Fibroblast of skin of left biceps (primary cell): Measurements from ENCODE around the gene UPF2.

Experiments
- DNase-seq, 2 experiments: peaks; one replicate each; pipeline ENCODE4 v3.0.0-alpha.2; 2013; ENCODE audit warnings: low read depth in 2 of 2

The UPF2 gene

DNA sequence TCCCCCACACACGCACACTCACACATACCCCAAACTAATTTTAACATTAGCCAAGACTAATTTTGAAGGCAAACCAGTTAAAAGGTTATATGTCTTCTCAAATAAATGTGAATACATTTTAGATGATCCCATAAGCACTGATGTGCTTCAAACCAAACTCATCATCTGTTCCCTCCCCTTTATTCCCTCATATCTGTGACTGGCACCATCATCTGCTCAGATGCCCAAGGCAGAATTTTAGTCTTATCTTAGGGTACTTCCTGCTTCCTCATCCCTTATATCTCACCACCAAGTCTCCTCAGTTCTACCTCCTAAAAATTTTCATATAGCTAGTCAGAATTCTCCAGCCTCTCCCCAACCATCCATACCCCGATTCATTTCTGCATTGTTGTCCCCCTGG lies 80.4 kb downstream of the UPF2 start:
- no peak for DNase-seq

DNA sequence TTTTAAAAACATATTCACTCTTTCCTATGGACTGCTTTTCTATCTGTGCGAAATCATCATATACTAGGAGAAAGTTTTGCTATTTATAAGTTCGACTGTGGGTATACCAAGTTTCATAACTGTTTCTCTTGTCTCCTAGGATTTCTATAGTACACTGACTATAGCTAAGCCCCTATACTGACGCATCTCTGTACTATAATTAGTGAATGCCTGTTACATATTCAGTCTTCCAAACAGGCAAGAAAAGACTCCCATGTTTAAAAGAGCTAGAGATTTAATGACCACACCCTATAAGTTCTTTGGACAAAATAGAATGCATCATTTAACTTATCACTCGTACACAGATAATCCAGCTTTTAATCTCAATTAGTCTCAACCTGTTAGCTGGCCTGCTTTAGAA lies 80.8 kb downstream of the UPF2 start:
- no peak for DNase-seq

DNA sequence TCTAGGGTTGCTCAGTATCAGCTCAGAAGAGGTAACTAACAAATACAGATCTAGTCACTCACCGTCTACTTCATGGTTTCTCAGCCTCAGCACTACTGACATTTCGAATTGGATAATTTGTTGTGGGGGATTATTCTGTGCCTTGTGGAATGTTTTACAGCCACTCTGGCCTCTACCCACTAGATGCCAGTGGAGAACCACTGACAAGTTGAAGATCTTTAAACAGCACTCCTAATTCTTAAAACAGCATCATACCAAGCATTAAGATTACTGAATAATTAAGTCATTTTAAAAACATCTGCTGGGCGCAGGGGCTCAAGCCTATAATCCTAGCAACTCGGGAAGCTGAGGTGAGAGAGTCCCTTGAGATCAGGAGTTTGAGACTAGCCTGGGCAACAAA lies 82.6 kb downstream of the UPF2 start:
- no peak for DNase-seq

DNA sequence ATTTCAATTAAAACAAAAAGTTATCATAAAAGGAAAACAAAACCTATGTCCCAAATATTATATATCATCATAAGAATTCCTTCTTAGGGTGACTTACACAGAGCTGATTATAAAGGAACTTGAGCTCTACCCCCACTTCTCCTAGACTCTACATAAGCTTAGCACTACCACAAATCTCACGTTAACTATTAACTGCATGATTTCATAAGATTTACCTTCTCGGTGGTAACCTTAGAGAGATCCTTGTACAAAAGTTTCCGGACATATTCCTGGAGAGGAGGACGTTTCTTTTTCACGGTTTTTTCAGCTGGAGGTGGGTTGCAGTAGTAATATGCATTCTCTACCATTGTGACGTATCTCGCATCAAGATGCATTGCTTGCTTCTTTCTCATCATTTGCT lies 83.7 kb downstream of the UPF2 start:
- DNase-seq: no peak

DNA sequence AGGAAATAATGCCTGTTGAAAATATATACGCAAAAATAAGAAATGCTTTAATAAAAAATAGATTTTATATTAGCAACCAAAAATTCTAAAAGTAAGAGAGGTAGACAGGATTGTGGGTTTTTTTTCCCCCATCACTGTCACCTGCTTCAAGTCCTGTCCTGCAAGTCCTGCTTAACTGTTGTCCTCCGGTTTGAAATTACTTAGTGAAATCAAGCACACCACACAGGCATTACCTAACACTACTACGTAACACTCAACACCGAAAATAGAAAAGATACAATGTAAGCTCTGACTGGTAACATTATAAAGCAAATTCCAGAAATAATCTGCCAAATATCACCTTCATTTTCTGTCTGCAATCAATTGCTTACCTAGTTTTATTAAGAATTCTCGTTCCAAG lies 90.9 kb downstream of the UPF2 start:
- DNase-seq: no peak

DNA sequence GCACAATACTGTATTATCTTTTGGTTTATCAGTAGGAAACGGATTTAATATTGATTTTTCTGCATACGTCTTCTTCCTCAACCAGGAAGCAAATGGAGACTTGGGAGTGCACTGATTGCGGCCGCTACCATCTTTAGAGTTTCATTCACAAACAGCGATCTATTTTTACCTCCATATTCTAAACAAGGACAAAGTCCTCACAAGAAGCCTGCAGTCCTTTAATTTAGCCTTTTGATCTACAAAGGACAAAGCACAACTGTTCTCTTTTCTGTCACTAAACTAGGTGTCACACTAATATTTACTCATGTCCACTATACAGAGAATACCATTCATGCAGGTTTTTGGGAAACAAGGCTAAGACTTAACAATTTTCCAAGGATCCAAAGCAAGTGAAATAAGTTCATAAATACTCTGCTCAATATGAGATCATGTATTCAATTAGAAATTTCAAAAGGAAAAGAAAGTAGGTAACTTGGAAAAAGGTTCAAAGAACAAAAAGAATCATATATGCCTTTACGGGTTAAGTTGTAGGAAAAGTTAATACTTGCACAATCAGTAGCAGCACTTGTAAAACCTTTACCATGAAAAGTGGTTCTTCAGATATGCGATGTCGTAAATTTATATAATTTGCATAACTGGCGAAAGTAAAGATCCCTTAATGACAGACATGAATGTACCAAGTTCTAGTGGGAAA lies 92.1 kb downstream of the UPF2 start:
- DNase-seq: no peak

DNA sequence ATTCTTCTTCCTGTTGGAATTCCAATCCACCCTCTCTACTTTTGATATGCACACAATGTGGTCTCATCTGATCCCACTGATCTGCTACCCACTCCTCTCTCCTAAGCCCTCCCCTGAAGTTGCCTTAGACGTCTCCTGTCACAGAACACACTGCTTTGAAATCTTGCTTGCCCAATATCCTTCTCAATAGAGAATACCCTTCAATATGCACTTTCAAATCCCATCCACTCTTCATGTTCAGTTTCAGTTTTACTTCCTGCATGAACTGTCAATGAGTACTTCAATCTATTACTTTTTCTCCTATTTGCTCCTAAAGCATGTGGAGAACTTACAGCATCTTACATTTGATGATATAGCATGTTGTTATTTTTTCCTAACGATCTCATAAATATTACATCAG lies 93.5 kb downstream of the UPF2 start:
- DNase-seq: no peak

DNA sequence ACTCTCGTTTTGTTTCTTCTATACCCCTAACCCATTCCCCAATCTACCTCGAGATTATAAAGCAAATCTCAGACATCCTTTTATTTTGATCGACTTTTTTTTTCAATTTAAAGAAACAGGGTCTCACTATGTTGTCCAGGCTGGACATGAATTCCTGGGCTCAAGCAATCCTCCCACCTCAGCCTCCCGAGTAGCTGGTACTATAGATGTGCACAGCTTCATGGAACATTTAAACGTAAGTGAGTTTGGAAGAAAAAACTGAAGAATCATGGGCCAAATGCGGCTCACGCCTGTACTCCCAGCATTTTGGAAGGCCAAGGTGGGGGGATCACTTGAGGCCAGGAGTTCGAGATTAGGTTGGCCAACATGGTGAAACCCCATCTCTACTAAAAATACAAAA lies 96.0 kb downstream of the UPF2 start:
- no peak for DNase-seq

DNA sequence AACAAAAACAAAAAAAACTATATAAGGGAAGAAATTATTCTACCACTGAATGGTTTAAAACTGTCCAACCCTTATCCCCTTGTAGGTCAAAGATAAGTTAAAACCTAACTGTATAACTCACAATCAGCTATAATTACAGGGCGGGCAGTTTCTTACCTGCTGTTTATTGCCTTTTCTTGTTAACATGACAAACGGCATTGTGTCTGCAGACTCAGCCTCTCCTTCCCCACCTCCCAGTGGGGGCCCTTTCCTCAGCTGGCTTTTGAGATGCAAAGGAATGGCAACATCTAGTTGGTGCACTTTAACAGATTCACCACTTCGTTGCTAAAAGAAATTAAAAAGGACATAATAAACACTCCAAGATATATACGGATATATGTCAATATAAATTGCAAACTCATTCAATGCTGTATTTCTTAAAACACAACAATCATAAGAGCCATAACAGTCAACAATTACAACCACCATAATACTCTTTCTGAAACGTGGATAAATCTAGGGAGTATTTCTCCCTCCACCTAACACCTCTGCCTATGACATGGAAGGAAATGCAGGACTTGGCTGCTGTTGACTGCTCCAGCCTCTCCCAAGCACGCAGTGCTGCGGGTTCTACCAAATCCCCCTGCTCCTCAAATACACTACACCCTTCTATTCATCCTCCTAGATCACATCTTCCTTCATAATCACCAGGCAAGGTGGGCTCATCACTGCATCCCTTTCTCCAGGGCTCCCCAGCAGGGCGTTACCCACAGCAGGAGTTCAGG lies 106.0 kb downstream of the UPF2 start:
- DNase-seq: no peak

DNA sequence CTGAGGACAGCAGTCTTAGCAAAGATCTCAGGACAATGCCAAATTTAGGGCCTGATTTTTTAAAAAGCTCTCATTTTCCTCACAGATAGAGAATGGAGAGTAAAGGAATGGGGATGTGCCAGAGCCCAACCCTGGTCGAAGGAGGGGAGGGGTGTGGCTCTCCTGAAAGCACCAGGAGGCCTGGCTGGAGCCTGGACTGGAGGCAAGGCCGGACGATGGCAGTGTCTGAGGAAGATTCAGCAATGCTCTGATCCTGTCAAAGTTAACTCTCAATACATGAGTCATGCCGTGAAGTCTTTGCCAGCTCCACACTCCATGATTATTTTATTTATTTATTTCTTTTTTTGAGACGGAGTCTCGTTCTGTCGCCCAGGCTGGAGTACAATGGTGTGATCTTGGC lies 108.3 kb downstream of the UPF2 start:
- DNase-seq: no peak

DNA sequence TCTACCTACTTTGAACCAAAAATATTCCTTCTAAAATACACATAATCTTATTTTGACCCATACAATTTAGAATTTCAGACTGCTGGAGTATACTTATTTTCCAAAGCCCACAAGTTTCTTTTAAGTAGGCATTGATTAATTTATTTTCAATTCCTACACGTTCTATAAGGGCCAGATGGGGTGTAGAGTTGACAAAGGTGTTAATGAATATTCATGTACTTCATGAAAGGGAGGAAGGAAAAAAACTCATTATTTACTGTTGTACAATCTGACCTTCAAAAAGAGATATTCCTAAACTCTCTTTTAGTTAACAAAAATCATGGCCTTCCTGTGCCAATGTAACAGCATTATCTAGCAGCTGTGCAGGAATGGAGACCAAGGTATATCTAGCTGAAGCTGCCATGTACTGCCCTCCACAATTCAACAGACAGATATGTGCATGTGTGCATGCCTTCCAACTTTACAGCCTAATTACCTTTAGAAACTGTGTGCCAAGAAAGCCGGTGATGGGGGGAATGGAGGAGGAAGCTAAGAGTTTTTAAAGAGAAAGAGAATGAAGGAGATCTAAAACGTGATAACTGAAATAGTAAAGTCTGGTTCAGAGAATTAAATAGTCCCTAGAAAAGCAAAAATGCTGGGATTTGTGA lies 108.9 kb downstream of the UPF2 start:
- no peak for DNase-seq

DNA sequence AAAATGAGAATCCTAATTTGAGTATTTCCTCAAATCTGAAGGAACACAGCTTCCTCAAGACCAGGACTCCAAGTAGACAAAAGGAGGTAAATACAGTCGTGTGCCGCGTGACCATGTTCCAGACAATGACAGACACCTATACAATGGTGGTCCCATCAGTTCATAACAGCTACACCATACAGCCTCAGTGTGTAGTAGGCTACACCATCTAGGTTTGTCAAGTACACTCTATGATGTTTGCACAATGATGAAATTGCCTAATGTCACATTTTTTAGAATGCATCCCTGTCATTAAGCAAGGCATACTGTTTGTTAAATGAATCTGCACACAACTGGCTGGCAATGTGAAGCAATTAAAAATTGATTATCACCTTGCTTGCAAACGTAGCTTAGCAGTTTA lies 111.6 kb downstream of the UPF2 start:
- DNase-seq: no peak

DNA sequence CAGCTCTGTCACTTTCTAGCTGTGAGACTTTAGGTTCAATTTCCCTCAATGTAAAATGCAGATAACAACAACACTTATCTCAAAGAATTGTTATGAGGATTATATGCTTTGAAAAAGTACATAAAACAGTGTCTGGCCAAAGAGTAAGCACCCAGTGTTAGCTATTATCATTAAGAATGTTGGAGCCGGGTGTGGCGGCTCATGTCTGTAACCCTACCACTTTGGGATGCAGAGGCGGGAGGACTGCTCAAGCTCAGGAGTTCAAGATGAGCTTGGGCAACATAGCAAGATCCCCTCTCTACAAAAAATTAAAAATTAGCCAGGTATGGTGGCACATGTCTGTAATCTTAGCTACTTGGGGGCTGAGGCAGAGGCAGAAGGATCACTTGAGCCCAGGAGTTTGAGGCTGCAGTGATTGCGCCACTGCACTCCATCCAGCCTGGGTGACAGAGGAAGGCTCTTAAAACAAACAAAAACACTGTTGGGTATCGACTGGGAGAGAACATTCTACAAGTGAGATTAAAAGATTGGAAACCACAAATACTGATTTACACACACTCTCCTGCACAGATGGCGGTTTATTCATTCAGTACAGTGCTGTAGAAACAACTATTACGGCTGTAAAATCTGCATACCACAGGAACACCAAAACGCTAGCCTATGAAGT lies 112.2 kb downstream of the UPF2 start:
- no peak for DNase-seq

DNA sequence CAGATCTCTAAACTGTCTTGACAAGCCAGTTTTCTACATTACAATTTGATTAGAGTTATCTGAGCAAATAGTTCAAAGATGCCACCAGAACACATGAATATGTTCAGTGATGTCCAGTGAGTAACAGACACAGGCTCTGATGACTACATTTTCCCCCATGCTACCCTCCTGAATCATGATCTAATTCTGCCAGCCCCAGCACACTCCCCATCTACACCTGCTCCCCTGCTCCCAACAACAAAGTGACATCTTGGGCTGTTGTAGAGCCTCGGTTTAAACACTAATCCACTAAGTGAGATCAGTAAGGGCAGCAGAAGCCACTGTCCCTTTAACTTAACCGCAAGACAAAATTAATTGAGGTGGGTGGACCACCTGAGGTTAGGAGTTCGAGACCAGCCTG lies 114.9 kb downstream of the UPF2 start:
- no peak for DNase-seq

DNA sequence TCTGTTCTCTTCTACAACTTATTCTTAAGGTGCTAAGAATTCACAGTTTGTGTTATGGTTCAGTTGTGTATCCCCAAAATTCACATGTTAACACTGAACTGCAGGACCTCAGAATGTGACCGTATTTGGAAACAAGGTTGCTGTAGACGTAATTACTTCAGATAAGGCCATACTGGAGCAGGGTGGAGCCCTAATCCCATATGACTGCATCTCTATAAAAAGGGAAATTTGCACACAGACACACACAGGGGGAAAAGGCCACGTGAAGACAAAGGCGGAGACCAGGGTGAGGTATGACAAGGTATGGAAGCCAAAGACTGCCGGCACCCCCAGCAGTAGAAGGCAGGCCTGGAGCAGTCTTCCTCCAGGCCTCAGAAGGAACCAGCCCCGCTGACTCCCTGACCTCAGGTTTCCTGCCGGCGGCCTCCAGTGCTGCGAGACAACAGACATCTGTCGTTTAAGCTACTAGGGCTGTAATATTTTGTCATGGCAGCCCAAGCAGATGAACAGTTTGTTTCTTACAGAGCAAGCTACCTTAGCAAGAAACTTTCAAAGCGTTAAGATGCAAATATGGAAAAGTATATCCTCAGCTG lies 120.7 kb downstream of the UPF2 start:
- no peak for DNase-seq

DNA sequence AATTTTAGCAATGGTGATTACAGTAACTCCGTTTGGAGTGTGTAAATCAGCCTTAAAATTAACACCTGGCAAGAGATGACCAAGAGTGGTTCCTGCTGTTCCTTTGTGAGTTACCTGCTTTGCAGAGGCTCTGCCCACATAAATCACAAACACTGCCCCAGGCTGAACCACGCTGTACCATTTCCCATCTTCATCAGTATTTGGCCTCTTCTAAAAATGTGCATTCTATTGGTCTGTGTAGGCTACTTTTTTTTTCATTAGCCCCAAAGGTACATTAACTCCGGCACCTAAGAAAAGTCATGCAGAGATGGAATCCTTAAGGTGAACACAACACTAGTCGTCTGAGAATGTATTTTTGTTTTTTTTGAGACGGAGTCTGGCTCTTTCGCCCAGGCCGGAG lies 123.3 kb downstream of the UPF2 start:
- DNase-seq: no peak

DNA sequence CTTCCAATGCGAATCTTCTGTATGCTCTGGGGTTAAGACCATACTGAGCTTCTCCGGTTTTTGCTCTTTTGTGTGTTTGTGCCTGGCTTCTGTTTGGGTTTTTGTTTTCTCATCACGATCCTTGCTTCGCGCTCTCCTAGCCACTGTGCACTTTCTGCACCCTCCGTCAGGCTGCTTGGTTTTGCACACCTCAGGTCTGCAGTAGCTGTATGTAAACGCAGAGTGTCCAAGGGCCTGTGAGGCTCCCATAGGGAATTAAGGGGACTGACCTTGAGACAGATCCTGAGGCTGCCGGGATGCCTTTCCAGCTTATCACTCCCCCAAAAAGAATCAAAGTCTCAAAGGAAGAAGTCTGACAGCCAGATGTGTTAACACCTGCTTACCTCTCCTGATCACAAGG lies 124.2 kb downstream of the UPF2 start:
- DNase-seq: no peak

DNA sequence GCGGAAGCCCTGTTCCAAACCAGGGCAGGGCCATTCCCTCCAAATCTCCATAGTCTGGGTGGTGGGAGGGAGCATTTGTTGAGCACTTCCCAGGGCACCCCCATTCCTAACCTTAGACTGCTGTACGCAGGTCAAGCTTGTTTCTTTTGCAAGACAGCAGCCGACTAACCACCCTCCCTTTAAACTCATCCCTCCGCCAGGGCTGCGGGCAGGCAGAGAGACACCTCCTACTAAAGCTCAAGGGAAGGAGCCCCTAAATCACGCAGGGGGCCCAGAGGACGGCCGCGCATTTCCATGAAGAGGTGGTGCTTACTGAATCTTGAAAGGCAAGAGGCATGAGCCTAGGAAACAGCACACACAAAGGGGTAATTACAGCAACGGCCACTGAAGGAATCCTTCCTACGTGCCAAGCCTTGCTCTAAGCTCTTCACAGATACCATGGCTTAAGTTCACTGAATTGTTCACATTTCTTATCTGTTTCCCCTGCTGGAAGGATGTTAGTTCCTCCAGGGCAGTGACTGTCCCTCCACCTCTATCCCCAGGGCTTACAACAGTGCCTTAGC lies 129.4 kb downstream of the UPF2 start:
- DNase-seq: no peak

DNA sequence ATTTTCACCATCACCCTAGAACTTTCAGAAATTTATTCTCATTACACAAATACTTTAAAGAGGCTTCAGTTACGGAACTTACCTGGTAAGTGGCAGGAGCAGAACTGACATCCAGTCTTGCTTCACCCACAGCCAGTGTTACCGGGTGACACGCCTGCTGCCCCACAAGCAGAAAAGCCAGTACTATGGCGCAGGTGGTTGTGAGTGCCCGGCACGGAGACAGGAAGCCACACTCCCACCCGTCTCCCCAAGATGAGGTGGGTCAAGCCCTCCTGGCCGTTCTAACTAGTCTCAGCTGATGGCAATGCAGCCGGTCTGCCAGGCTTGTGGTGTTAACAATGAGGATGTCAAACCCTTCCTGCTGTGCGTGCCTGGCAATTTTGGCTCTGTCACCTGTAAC lies 132.5 kb downstream of the UPF2 start:
- DNase-seq: no peak

DNA sequence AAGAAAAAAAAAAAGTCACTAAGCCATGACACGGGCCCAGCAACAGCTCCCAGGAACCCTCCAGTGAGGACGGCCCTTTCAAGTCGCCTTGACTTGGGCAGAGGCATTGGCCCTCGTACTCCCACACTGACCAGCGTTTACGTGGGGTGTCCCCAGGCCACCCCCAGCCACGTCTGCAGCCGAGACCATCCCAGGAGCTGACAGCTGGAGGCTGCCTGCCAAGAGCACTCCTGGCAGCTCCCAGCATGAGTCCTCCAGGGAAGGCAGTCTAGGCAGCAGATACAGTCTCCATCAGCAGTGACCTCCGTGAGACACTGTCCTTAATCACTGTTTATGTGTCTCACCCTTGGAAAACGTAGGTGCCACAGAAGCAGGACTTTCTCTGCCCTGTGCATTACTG lies 133.0 kb downstream of the UPF2 start:
- DNase-seq: no peak

DNA sequence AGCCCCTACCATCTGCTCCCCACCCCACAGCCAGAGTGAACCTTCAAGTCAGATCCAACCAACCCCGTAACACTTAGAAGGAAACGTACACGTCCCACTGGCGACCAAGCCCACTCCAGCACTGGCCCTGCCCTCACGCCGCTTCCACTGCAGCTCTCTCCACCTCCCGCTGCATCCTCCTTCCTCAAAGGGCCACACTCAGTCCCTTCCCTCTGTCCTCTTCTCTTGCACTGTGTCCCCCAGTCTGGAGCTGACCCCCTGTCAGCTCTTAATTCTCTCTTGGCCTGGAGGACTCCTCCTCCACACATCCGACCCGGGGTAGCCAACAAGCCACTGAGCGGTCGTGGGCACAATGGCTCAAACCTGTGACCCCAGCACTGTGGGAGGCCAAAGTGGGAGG lies 133.6 kb downstream of the UPF2 start:
- no peak for DNase-seq

DNA sequence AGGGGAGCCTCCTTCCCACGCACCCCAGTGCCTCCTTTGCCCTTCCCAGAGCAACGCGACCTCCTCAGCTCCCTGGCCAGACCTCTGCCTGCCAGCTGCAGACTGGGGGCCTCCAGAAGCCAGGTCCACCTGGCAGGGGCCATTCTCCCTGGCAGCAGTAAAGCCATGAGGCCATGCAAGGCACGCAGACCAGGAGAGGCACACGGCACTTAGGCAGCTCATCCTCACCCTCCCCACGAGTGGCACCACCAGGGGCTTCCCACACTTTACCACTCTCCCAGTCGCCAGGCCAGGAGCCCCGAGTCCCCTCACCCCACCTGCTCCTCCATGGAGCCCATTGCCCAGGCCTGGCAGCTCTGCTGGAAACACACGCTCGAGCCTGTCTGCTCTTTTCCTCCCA lies 134.1 kb downstream of the UPF2 start:
- DNase-seq: no peak
